Panc1 (cell line): ENCODE measurements around the gene PRXL2A.

Experiments
- CTCF ChIP-seq: fragments of 450-650 bp; IDR thresholded peaks from 2 replicates; pipeline ENCODE4 v1.5.1; 2017; ENCODE audit warnings: mild to moderate bottlenecking
- POLR2AphosphoS5 ChIP-seq: IDR thresholded peaks from 2 replicates; pipeline ENCODE4 v1.6.1; 2012; ENCODE audit warnings: mild to moderate bottlenecking, low read depth, low read length, moderate library complexity
- TCF7L2 ChIP-seq: IDR thresholded peaks from 2 replicates; pipeline ENCODE4 v1.6.1; 2011; ENCODE audit warnings: mild to moderate bottlenecking, low read depth, low read length, inconsistent platforms

GRCh38 chr10:80453842-80454512 is 45.6 kb downstream of the PRXL2A start, which contains the start of gene TSPAN14:
- TF ChIP-seq CTCF (no peak), POLR2AphosphoS5 (peak; percentile 51), TCF7L2 (no peak)
